Tibial artery (tissue), 4 donors: ENCODE data around the gene LRRC46.
A peak's percentile ranks its signal among the peaks of the same experiment; 100 is the strongest.

Experiments
- DNase-seq, 2 donors: peaks; one replicate each; pipeline ENCODE4 v3.0.0-alpha.2; 2019
- H3K27ac ChIP-seq, 2 donors: fragments of 200-600 bp; sonication (generic) in 1 of 2; 1 replicate in 1 of 2; 2 replicates in 1 of 2; pipeline ENCODE4 v1.5.1; 2018 to 2019; ENCODE audit warnings: mild to moderate bottlenecking in 1 of 2
- H3K27me3 ChIP-seq, 2 donors: fragments of 200-600 bp; sonication (generic) in 1 of 2; one replicate each; pipeline versions ENCODE4 v1.5.1 to v1.6.0; 2016 to 2019
- H3K36me3 ChIP-seq, 3 donors: fragments of 200-600 bp; sonication (generic) in 2 of 3; one replicate each; pipeline ENCODE4 v1.5.1; 2016 to 2019; ENCODE audit warnings: mild to moderate bottlenecking in 2 of 3
- H3K4me1 ChIP-seq, 4 donors: fragments of 200-600 bp; sonication (generic) in 2 of 4; 1 replicate in 3 of 4; 2 replicates in 1 of 4; pipeline ENCODE4 v1.5.1; 2016 to 2019
- H3K4me3 ChIP-seq, 2 donors: fragments of 200-600 bp; sonication (generic) in 1 of 2; 1 replicate in 1 of 2; 2 replicates in 1 of 2; pipeline ENCODE4 v1.5.1; 2018 to 2019; ENCODE audit warnings: mild to moderate bottlenecking in 2 of 2
- H3K9me3 ChIP-seq, 3 donors: fragments of 200-600 bp; sonication (generic) in 1 of 3; one replicate each; pipeline ENCODE4 v1.5.1; 2016 to 2019
- CTCF ChIP-seq, 2 experiments: fragments of 200-600 bp in 1 of 2; fragments of 450-650 bp in 1 of 2; IDR thresholded peaks; one replicate each; pipeline ENCODE4 v1.5.1; 2017 to 2019; ENCODE audit warnings: antibody characterized with exemption in 2 of 2, mild to moderate bottlenecking in 1 of 2, moderate library complexity in 1 of 2
- intact Hi-C: fragments of 100-400 bp; cut with DNase I; formaldehyde crosslinking; loops from one replicate; pipeline ENCODE4 v1.15.0; 2023; ENCODE audit warnings: low total_unique reads

LRRC46 gene

GRCh38 chr17:47829870-47830269, 1.6 kb upstream of the LRRC46 start:
- no peak overlapping the region for H3K27ac ChIP-seq
- DNase-seq = no peak
- no peaks in the 10 kb centered on the region for H3K9me3 ChIP-seq
- no peaks in the 10 kb centered on the region for H3K27me3 ChIP-seq
- TF ChIP-seq CTCF (IDR thresholded peaks at IDR 0.05) = no peak
- intact Hi-C loops = no loop called here
- peaks cover 4 to 21% (median 16%) of the 10 kb centered on the region in 4 donors for H3K4me1 ChIP-seq
- no peak overlapping the region for H3K4me3 ChIP-seq
- H3K36me3 ChIP-seq = peaks cover 32 to 40% (median 39%) of the 10 kb centered on the region in 3 donors

GRCh38 chr17:47830396-47831002, 971 bp upstream of the LRRC46 start:
- TF ChIP-seq CTCF (IDR thresholded peaks at IDR 0.05) = no peak
- Histone ChIP-seq H3K27me3 (no peaks in the 10 kb centered on the region), H3K4me1 (peaks cover 4 to 21% (median 16%) of the 10 kb centered on the region in 4 donors), H3K36me3 (peaks cover 32 to 39% (median 33%) of the 10 kb centered on the region in 3 donors), H3K9me3 (no peaks in the 10 kb centered on the region), H3K27ac (peak overlapping the region; percentile 69 to 77), H3K4me3 (peak overlapping the region; percentile 59 to 65)
- intact Hi-C loops = no loop called here
- DNase-seq = no peak

- peak overlapping the region; percentile 59 to 65 for H3K4me3 ChIP-seq
- H3K36me3 ChIP-seq = peaks cover 20 to 39% (median 32%) of the 10 kb centered on the region in 3 donors
- peak overlapping the region; percentile 69 to 77 for H3K27ac ChIP-seq
- DNase-seq = no peak
- no peak for TF ChIP-seq CTCF (IDR thresholded peaks at IDR 0.05)
- H3K4me1 ChIP-seq = peaks cover 4 to 21% (median 16%) of the 10 kb centered on the region in 4 donors
- intact Hi-C loops = no loop called here
- H3K9me3 ChIP-seq = no peaks in the 10 kb centered on the region
- no peaks in the 10 kb centered on the region for H3K27me3 ChIP-seq
Observed at GRCh38 chr17:47831934-47832327, 461 bp downstream of the LRRC46 start.

- no peak for DNase-seq
- H3K4me3 ChIP-seq = no peak overlapping the region
- no peaks in the 10 kb centered on the region for H3K9me3 ChIP-seq
- H3K27ac ChIP-seq = no peak overlapping the region
- intact Hi-C loops = no loop called here
- peaks cover 4 to 28% (median 16%) of the 10 kb centered on the region in 4 donors for H3K4me1 ChIP-seq
- no peaks in the 10 kb centered on the region for H3K27me3 ChIP-seq
- TF ChIP-seq CTCF (IDR thresholded peaks at IDR 0.05) = no peak
- peaks cover 0 to 42% (median 15%) of the 10 kb centered on the region in 3 donors for H3K36me3 ChIP-seq
Observed at GRCh38 chr17:47834756-47835155, 3.3 kb downstream of the LRRC46 start.

GRCh38 chr17:47836601-47837000, 5.1 kb downstream of the LRRC46 start:
- H3K27me3 ChIP-seq = no peaks in the 10 kb centered on the region
- intact Hi-C loops = no loop called here
- DNase-seq = no peak
- H3K27ac ChIP-seq = no peak overlapping the region
- no peaks in the 10 kb centered on the region for H3K9me3 ChIP-seq
- peaks cover 3 to 31% (median 18%) of the 10 kb centered on the region in 4 donors for H3K4me1 ChIP-seq
- no peak for TF ChIP-seq CTCF (IDR thresholded peaks at IDR 0.05)
- H3K4me3 ChIP-seq = no peak overlapping the region
- H3K36me3 ChIP-seq = peaks cover 0 to 42% (median 15%) of the 10 kb centered on the region in 3 donors
